Endothelial cell of umbilical vein (primary cell): ENCODE measurements around the gene PCDH17.

Experiments used
- CTCF ChIP-seq, 2 donors: IDR thresholded peaks; 1 replicate in 1 of 2; 2 replicates in 1 of 2; pipeline ENCODE4 v1.5.1; 2011; ENCODE audit warnings: low read length in 2 of 2, mild to moderate bottlenecking in 2 of 2, moderate library complexity in 2 of 2, control low read depth in 1 of 2, inconsistent platforms in 1 of 2, low read depth in 1 of 2; ENCODE audit not compliant: insufficient read depth in 1 of 2; ENCODE audit errors: extremely low read depth in 1 of 2
- EZH2 ChIP-seq: IDR thresholded peaks from 2 replicates; pipeline ENCODE4 v1.6.1; 2012; ENCODE audit warnings: borderline replicate concordance, low read depth, mild to moderate bottlenecking, moderate library complexity, low read length, inconsistent platforms; ENCODE audit not compliant: severe bottlenecking
- JUN ChIP-seq: IDR thresholded peaks from 2 replicates; pipeline ENCODE4 v1.6.1; 2011; ENCODE audit warnings: borderline replicate concordance, low read depth; ENCODE audit not compliant: insufficient read length, insufficient read depth
- MYC ChIP-seq: IDR thresholded peaks from one replicate; pipeline ENCODE4 v1.6.1; 2011; ENCODE audit warnings: mild to moderate bottlenecking, low read depth, low read length
- POLR2A ChIP-seq: IDR thresholded peaks from 2 replicates; pipeline ENCODE4 v1.6.1; 2012; ENCODE audit warnings: low read depth, mild to moderate bottlenecking, control low read depth, low read length
- POLR2AphosphoS5 ChIP-seq: IDR thresholded peaks from 2 replicates; pipeline ENCODE4 v1.6.1; 2012; ENCODE audit warnings: low read depth, mild to moderate bottlenecking, control low read depth, low read length, moderate library complexity; ENCODE audit not compliant: insufficient read depth

GRCh38 chr13:57734306-57734705 lies 102.8 kb downstream of the PCDH17 start:
- TF ChIP-seq CTCF (IDR thresholded peaks at IDR 0.05; ENCODE audit: extremely low read depth in 1 of 2, insufficient read depth in 1 of 2, low read depth in 1 of 2, low read length in 2 of 2) (no peak), POLR2A (no peak), JUN (no peak), EZH2 (no peak), POLR2AphosphoS5 (no peak), MYC (no peak)
